Parathyroid adenoma (tissue), 2 donors: ENCODE data around the gene AUTS2.

Source experiments
- H2AFZ ChIP-seq: fragments of 300-600 bp; sonication (generic); one replicate; pipeline ENCODE4 v1.7.0; 2017; ENCODE audit warnings: antibody characterized with exemption, mild to moderate bottlenecking
- H3K27ac ChIP-seq: fragments of 300-600 bp; sonication (generic); one replicate; pipeline ENCODE4 v1.7.0; 2017
- H3K27me3 ChIP-seq: fragments of 300-600 bp; sonication (generic); one replicate; pipeline ENCODE4 v1.7.0; 2017; ENCODE audit warnings: low read length; ENCODE audit not compliant: control insufficient read depth, insufficient read depth
- H3K36me3 ChIP-seq: fragments of 300-600 bp; sonication (generic); one replicate; pipeline ENCODE4 v1.7.0; 2017; ENCODE audit warnings: low read length; ENCODE audit not compliant: control insufficient read depth, insufficient read depth
- H3K4me1 ChIP-seq: fragments of 300-600 bp; sonication (generic); one replicate; pipeline ENCODE4 v1.7.0; 2017; ENCODE audit warnings: control low read depth
- H3K4me2 ChIP-seq: fragments of 300-600 bp; sonication (generic); one replicate; pipeline ENCODE4 v1.7.0; 2017; ENCODE audit warnings: low read length
- H3K4me3 ChIP-seq: fragments of 300-600 bp; sonication (generic); one replicate; pipeline ENCODE4 v1.7.0; 2017; ENCODE audit warnings: low read depth, low read length
- H3K79me2 ChIP-seq: fragments of 300-600 bp; sonication (generic); one replicate; pipeline ENCODE4 v1.7.0; 2017; ENCODE audit warnings: control low read depth
- H3K9ac ChIP-seq: fragments of 300-600 bp; sonication (generic); one replicate; pipeline ENCODE4 v1.7.0; 2017; ENCODE audit warnings: mild to moderate bottlenecking
- H3K9me3 ChIP-seq: fragments of 300-600 bp; sonication (generic); one replicate; pipeline ENCODE4 v1.7.0; 2017; ENCODE audit warnings: low read length; ENCODE audit not compliant: control insufficient read depth
- CTCF ChIP-seq: fragments of 300-600 bp; sonication (generic); IDR thresholded peaks from one replicate; pipeline ENCODE4 v1.7.0; 2017; ENCODE audit warnings: antibody characterized with exemption, mild to moderate bottlenecking
- donor health status: primary hyperparathyroidism.

Gene AUTS2

GRCh38 chr7:69598487-69599285, 411 bp downstream of the AUTS2 start:
- Histone ChIP-seq H3K36me3 (no peaks in the 10 kb centered on the region), H3K4me3 (peak overlapping the region; percentile 60), H3K79me2 (peaks cover 2% of the 10 kb centered on the region), H3K4me1 (peaks cover 8% of the 10 kb centered on the region), H3K4me2 (peak overlapping the region; percentile 78), H2AFZ (peak overlapping the region; percentile 97), H3K27me3 (no peaks in the 10 kb centered on the region), H3K27ac (no peak overlapping the region), H3K9me3 (no peaks in the 10 kb centered on the region), H3K9ac (no peak overlapping the region)
- no peak for TF ChIP-seq CTCF

GRCh38 chr7:69599286-69599954, 1.1 kb downstream of the AUTS2 start:
- no peaks in the 10 kb centered on the region for H3K36me3 ChIP-seq
- H3K27ac ChIP-seq = no peak overlapping the region

GRCh38 chr7:69599955-69600709, 1.9 kb downstream of the AUTS2 start:
- no peak overlapping the region for H3K9ac ChIP-seq
- peaks cover 8% of the 10 kb centered on the region for H3K4me1 ChIP-seq
- no peaks in the 10 kb centered on the region for H3K9me3 ChIP-seq
- peaks cover 2% of the 10 kb centered on the region for H3K79me2 ChIP-seq
- H3K36me3 ChIP-seq = no peaks in the 10 kb centered on the region
- TF ChIP-seq CTCF = no peak
- H2AFZ ChIP-seq = peak overlapping the region; percentile 97
- no peak overlapping the region for H3K27ac ChIP-seq
- peak overlapping the region; percentile 60 for H3K4me3 ChIP-seq
- peak overlapping the region; percentile 78 for H3K4me2 ChIP-seq
- no peaks in the 10 kb centered on the region for H3K27me3 ChIP-seq

More at GRCh38 chr7:69599286-69599954, 1.1 kb downstream of the AUTS2 start:
- Histone ChIP-seq H3K9ac (no peak overlapping the region), H3K9me3 (no peaks in the 10 kb centered on the region), H3K79me2 (peaks cover 2% of the 10 kb centered on the region), H3K4me2 (peak overlapping the region; percentile 78), H3K4me3 (peak overlapping the region; percentile 60), H3K4me1 (peaks cover 8% of the 10 kb centered on the region), H2AFZ (peak overlapping the region; percentile 97), H3K27me3 (no peaks in the 10 kb centered on the region)
- no peak for TF ChIP-seq CTCF

- no peaks in the 10 kb centered on the region for H3K27me3 ChIP-seq
- no peak for TF ChIP-seq CTCF
- H3K36me3 ChIP-seq = no peaks in the 10 kb centered on the region
- peaks cover 8% of the 10 kb centered on the region for H3K4me1 ChIP-seq
- peak overlapping the region; percentile 60 for H3K4me3 ChIP-seq
- no peak overlapping the region for H3K27ac ChIP-seq
- H3K4me2 ChIP-seq = no peak overlapping the region
- H3K9ac ChIP-seq = no peak overlapping the region
- H3K79me2 ChIP-seq = peaks cover 2% of the 10 kb centered on the region
- no peak overlapping the region for H2AFZ ChIP-seq
- H3K9me3 ChIP-seq = no peaks in the 10 kb centered on the region
Observed at GRCh38 chr7:69600710-69601519, 2.6 kb downstream of the AUTS2 start.
